Esophagus squamous epithelium (tissue), 5 donors: ENCODE measurements around the gene GK2. TPM values are rescaled to one million over a fixed set of nuclear protein-coding genes. Genes with fewer than 3 reads are reported as not detected.

Experiments
- DNase-seq: peaks from one replicate; lab custom pipeline; 2025; lab: John Stamatoyannopoulos, UW
- H3K27ac ChIP-seq, 4 donors: fragments of 200-600 bp; sonication (generic); one replicate each; pipeline ENCODE4 v1.5.1; 2016 to 2019; ENCODE audit warnings: mild to moderate bottlenecking in 1 of 4
- H3K27me3 ChIP-seq, 4 donors: fragments of 200-600 bp; sonication (generic); 1 replicate in 3 of 4; 2 replicates in 1 of 4; pipeline versions ENCODE4 v1.5.1 to v1.6.0; 2017 to 2021; ENCODE audit warnings: antibody characterized with exemption in 1 of 4
- H3K36me3 ChIP-seq, 3 donors: fragments of 200-600 bp; sonication (generic); one replicate each; pipeline ENCODE4 v1.5.1; 2016 to 2019
- H3K4me1 ChIP-seq, 3 donors: fragments of 200-600 bp; sonication (generic); one replicate each; pipeline ENCODE4 v1.5.1; 2017 to 2019
- H3K4me3 ChIP-seq, 4 donors: fragments of 200-600 bp; sonication (generic); 1 replicate in 3 of 4; 2 replicates in 1 of 4; pipeline ENCODE4 v1.5.1; 2016 to 2019; ENCODE audit warnings: mild to moderate bottlenecking in 2 of 4, moderate library complexity in 1 of 4
- H3K9me3 ChIP-seq, 3 donors: fragments of 200-600 bp; sonication (generic); one replicate each; pipeline ENCODE4 v1.5.1; 2016 to 2019
- POLR2A ChIP-seq, 4 donors: fragments of 450-650 bp; IDR thresholded peaks; one replicate each; pipeline ENCODE4 v1.6.1; 2017; ENCODE audit warnings: antibody characterized with exemption in 4 of 4, mild to moderate bottlenecking in 4 of 4, moderate library complexity in 3 of 4
- whole genome bisulfite sequencing, 2 donors: methylation state at CpG; one replicate each; pipeline ENCODE4 v1.1.5; 2018; 5-methylcytosine and 5-hydroxymethylcytosine counted together
- intact Hi-C: fragments of 100-400 bp; cut with DNase I; formaldehyde crosslinking; loops from one replicate; pipeline ENCODE4 v1.15.0; 2022
- total RNA-seq, 4 donors: library from RNA; depleted of rRNA; stranded (reverse); fragments of >200 nt; gene quantifications; one replicate each; pipeline ENCODE4 v1.1.0, GENCODE V29; 2016
- TF ChIP-seq, protein P1 (sequence below), 6 experiments: fragments of 450-650 bp in 4 of 6; fragments of 200-600 bp in 2 of 6; sonication (generic) in 2 of 6; IDR thresholded peaks; one replicate each; pipeline ENCODE4 v1.5.1; 2016 to 2019; ENCODE audit warnings: antibody characterized with exemption in 6 of 6, mild to moderate bottlenecking in 4 of 6, moderate library complexity in 4 of 6
- donor health status: DM: yes; HTN: yes; CAD: no.

GK2 gene
- total RNA-seq, 4 donors from 2014 or later, result not detected

DNA sequence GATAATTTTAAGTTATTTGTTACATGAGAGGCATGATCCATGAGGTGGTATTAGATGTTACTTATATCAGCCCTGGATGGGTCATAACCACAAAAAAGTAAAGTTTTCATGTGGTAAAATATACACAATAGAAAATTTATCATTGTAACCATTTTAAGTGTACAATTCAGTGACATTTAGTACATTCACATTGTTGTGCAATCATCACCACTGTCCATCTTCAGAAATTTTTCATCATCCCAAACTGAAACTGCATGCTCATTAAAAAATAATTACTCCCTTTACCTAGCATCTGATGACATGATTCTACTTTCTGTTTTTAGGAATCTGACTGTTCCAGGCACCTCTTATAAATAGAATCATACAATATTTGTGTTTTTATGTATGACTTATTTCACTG is 11.2 kb downstream of the GK2 start:
- no peaks in the 10 kb centered on the region for H3K9me3 ChIP-seq
- no peaks in the 10 kb centered on the region for H3K4me1 ChIP-seq
- intact Hi-C loops, result no loop called here
- no peak for DNase-seq
- TF ChIP-seq, protein P1, sequence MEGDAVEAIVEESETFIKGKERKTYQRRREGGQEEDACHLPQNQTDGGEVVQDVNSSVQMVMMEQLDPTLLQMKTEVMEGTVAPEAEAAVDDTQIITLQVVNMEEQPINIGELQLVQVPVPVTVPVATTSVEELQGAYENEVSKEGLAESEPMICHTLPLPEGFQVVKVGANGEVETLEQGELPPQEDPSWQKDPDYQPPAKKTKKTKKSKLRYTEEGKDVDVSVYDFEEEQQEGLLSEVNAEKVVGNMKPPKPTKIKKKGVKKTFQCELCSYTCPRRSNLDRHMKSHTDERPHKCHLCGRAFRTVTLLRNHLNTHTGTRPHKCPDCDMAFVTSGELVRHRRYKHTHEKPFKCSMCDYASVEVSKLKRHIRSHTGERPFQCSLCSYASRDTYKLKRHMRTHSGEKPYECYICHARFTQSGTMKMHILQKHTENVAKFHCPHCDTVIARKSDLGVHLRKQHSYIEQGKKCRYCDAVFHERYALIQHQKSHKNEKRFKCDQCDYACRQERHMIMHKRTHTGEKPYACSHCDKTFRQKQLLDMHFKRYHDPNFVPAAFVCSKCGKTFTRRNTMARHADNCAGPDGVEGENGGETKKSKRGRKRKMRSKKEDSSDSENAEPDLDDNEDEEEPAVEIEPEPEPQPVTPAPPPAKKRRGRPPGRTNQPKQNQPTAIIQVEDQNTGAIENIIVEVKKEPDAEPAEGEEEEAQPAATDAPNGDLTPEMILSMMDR (IDR thresholded peaks at IDR 0.05), result no peak
- no peak for TF ChIP-seq POLR2A (IDR thresholded peaks at IDR 0.05)
- no peak overlapping the region for H3K27ac ChIP-seq
- no peaks in the 10 kb centered on the region for H3K36me3 ChIP-seq
- no peak overlapping the region for H3K4me3 ChIP-seq
- H3K27me3 ChIP-seq, result no peaks in the 10 kb centered on the region

DNA sequence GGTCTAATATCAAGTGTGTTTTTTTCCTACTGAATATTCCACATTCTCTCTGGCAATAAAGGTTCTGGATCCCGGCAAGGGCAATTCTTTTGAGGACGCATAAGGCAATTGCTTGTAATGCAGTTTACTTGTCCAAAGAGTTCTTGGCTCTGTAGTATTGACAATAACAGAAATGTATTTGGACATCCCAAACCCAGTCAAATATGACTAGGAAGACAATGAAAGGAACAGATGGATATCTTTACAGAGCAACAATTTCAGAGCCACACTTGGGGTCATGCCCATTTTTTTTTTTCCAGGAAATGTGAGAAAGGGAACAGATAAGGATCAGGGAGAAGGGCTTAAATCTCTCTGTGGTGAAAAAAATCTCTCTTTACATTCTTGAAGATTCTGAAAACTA is 12.2 kb downstream of the GK2 start:
- no peak for DNase-seq
- Histone ChIP-seq H3K27ac (no peak overlapping the region), H3K9me3 (no peaks in the 10 kb centered on the region), H3K4me3 (no peak overlapping the region), H3K27me3 (no peaks in the 10 kb centered on the region), H3K4me1 (no peaks in the 10 kb centered on the region), H3K36me3 (no peaks in the 10 kb centered on the region)
- 67 to 86% methylated on average over 2 of the region's 2 CpGs for WGBS, 2 donors
- intact Hi-C loops, result no loop called here
- TF ChIP-seq, protein P1 (IDR thresholded peaks at IDR 0.05), result no peak
- no peak for TF ChIP-seq POLR2A (IDR thresholded peaks at IDR 0.05)

DNA sequence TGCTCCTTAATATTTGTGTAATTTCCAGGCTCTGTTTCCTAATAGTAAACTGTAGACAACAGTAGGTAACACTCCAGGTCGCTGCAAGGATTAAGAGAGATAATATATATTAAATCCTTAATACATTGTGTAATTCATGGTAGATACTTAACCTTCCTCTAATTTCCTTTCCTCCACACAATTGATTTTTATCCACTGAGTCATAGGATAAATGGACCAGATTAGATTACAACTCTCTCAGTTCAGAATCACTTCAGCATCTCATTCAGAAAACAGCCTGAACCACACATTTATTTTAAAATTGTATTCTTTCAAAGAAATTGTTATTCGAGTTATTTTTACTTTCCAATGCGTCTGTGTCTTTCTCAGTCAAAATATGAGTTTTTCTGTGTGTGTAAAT is 17.1 kb downstream of the GK2 start:
- intact Hi-C loops, result no loop called here
- Histone ChIP-seq H3K4me1 (no peaks in the 10 kb centered on the region), H3K4me3 (no peak overlapping the region), H3K27ac (no peak overlapping the region), H3K27me3 (no peaks in the 10 kb centered on the region), H3K9me3 (no peaks in the 10 kb centered on the region), H3K36me3 (no peaks in the 10 kb centered on the region)
- WGBS, 2 donors, result 63 to 73% methylated on average over 3 of the region's 3 CpGs
- no peak for DNase-seq
- TF ChIP-seq, protein P1 (IDR thresholded peaks at IDR 0.05), result no peak
- TF ChIP-seq POLR2A (IDR thresholded peaks at IDR 0.05), result no peak

DNA sequence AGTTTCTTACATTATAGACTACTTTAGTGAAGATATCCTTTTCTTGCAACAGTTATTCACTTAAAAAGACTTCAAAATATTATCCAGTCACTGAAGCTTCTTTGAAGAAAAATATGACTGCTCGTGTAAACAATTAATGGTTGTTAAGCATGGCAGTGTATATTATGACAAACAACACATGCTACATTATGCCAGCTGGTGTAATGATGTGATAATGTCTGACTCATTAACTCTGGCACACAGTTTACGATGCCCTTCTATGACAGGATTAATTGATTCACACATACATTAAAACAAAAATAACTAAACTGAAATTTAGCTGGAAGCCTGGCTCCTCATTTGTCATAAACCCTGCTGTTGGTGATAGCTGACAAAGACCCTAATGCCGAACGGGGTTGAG is 22.4 kb downstream of the GK2 start:
- Histone ChIP-seq H3K4me3 (no peak overlapping the region), H3K27me3 (no peaks in the 10 kb centered on the region), H3K4me1 (no peaks in the 10 kb centered on the region), H3K36me3 (no peaks in the 10 kb centered on the region), H3K9me3 (no peaks in the 10 kb centered on the region), H3K27ac (no peak overlapping the region)
- intact Hi-C loops, result no loop called here
- TF ChIP-seq, protein P1 (IDR thresholded peaks at IDR 0.05), result no peak
- no peak for TF ChIP-seq POLR2A (IDR thresholded peaks at IDR 0.05)
- no peak for DNase-seq
- 25 to 37% methylated on average over 4 of the region's 4 CpGs for WGBS, 2 donors

DNA sequence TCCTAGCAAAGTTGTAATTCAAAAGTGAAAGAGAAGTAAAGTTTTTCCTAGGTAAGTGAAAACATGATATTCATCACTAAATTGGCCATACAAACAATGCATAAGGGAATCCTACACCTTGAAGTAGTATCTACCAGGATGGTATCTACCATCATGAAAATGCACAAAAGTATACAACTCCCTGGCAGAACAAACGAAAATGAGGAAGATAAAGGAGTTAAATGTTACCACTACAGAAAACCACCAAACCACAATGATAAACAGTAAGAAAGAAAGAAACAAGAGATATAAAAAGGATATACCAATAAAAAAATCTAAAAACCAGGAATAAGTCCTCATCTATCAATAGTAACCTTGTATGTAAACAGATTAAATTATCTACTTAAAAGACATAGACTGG is 26.9 kb downstream of the GK2 start:
- Histone ChIP-seq H3K4me1 (no peaks in the 10 kb centered on the region), H3K27ac (no peak overlapping the region), H3K4me3 (no peak overlapping the region), H3K9me3 (no peaks in the 10 kb centered on the region), H3K27me3 (no peaks in the 10 kb centered on the region), H3K36me3 (no peaks in the 10 kb centered on the region)
- no peak for DNase-seq
- TF ChIP-seq POLR2A (IDR thresholded peaks at IDR 0.05), result no peak
- 31 to 43% methylated on average over 1 of the region's 1 CpG for whole genome bisulfite sequencing, 2 donors
- intact Hi-C loops, result no loop called here

DNA sequence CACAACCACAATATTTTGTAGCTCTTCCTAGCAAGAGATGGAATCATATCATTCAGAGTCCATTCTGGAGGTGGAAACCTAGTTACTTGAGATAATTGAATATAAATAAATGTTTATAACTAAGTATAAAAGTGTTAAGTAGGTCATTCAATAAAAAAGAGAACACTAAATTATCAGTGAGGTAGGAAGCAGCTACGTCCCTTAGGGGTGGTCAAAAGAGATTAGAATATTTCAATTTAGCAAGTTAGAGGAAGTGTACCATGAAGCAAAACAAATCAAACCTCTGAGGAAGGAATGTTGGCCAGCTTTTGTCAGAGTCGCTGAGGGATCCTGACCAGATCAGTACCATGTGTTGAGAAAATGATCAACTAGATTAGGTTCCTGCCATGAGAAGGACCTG is 38.0 kb downstream of the GK2 start:
- no peak overlapping the region for H3K4me3 ChIP-seq
- TF ChIP-seq, protein P1 (IDR thresholded peaks at IDR 0.05), result no peak
- no peak for TF ChIP-seq POLR2A (IDR thresholded peaks at IDR 0.05)
- no peak for DNase-seq
- H3K27ac ChIP-seq, result no peak overlapping the region
- intact Hi-C loops, result no loop called here
- H3K4me1 ChIP-seq, result no peaks in the 10 kb centered on the region
- H3K27me3 ChIP-seq, result no peaks in the 10 kb centered on the region
- 54 to 69% methylated on average over 2 of the region's 2 CpGs for WGBS, 2 donors
- no peaks in the 10 kb centered on the region for H3K36me3 ChIP-seq
- H3K9me3 ChIP-seq, result no peaks in the 10 kb centered on the region
